Measurements from ENCODE around the gene MARCKS.

MARCKS gene

GRCh38 chr6:113824411-113824810, 32.7 kb upstream of the MARCKS start:
- H3K27ac ChIP-seq (ENCODE audit: low read depth, low read length), result no peak overlapping the region
- H3K27me3 ChIP-seq (ENCODE audit: insufficient read depth, low read length), result no peaks in the 10 kb centered on the region
- no peak overlapping the region for H4K91ac ChIP-seq (ENCODE audit: low read depth, low read length)
- H2AFZ ChIP-seq (ENCODE audit: insufficient read depth, low read length, poor library complexity), result no peak overlapping the region
- H4K8ac ChIP-seq (ENCODE audit: low read depth, low read length), result no peak overlapping the region
- no peaks in the 10 kb centered on the region for H3K9me3 ChIP-seq (ENCODE audit: insufficient read depth, low read depth, low read length)
- no peak overlapping the region for H3K14ac ChIP-seq (ENCODE audit: low read length)
- H3K23ac ChIP-seq (ENCODE audit: low read length), result no peak overlapping the region
- no peak overlapping the region for H3K4ac ChIP-seq (ENCODE audit: low read depth, low read length)
- no peak overlapping the region for H3K9ac ChIP-seq (ENCODE audit: low read length)
- H3K79me2 ChIP-seq (ENCODE audit: control insufficient read depth, insufficient read depth, low read length, poor library complexity), result no peaks in the 10 kb centered on the region
- no peak overlapping the region for H2BK120ac ChIP-seq (ENCODE audit: insufficient read depth, low read length, poor library complexity)
- no CpG with 5 or more reads among the region's 2 CpGs for WGBS (ENCODE audit: extremely low coverage, insufficient coverage, insufficient read length)
- no peak for DNase-seq
- H2BK12ac ChIP-seq (ENCODE audit: low read length), result no peak overlapping the region
- no peak overlapping the region for H3K4me3 ChIP-seq (ENCODE audit: low read depth, low read length)
- H2AK5ac ChIP-seq (ENCODE audit: low read length), result no peak overlapping the region
- no peak overlapping the region for H2BK5ac ChIP-seq (ENCODE audit: low read depth, low read length, poor library complexity)
- H3K36me3 ChIP-seq (ENCODE audit: control insufficient read depth in 1 of 2, insufficient read depth in 2 of 2, low read length in 2 of 2), result no peaks in the 10 kb centered on the region
- H3K79me1 ChIP-seq (ENCODE audit: low read length), result no peaks in the 10 kb centered on the region
- no peak overlapping the region for H3K18ac ChIP-seq (ENCODE audit: low read length)
- no peak overlapping the region for H3K4me2 ChIP-seq (ENCODE audit: low read length)
- no peaks in the 10 kb centered on the region for H3K4me1 ChIP-seq (ENCODE audit: control insufficient read depth in 1 of 2, insufficient read depth in 2 of 2, low read length in 2 of 2)
- H4K12ac ChIP-seq (ENCODE audit: low read depth, low read length), result no peak overlapping the region

GRCh38 chr6:113824866-113825265, 32.3 kb upstream of the MARCKS start:
- no peaks in the 10 kb centered on the region for H3K79me1 ChIP-seq (ENCODE audit: low read length)
- no peak for DNase-seq
- H2AK5ac ChIP-seq (ENCODE audit: low read length), result no peak overlapping the region
- no peak overlapping the region for H3K14ac ChIP-seq (ENCODE audit: low read length)
- H2BK5ac ChIP-seq (ENCODE audit: low read depth, low read length, poor library complexity), result no peak overlapping the region
- no peak overlapping the region for H2BK12ac ChIP-seq (ENCODE audit: low read length)
- no peak overlapping the region for H3K23ac ChIP-seq (ENCODE audit: low read length)
- H2BK120ac ChIP-seq (ENCODE audit: insufficient read depth, low read length, poor library complexity), result no peak overlapping the region
- no peaks in the 10 kb centered on the region for H3K27me3 ChIP-seq (ENCODE audit: insufficient read depth, low read length)
- H4K12ac ChIP-seq (ENCODE audit: low read depth, low read length), result no peak overlapping the region
- H2AFZ ChIP-seq (ENCODE audit: insufficient read depth, low read length, poor library complexity), result no peak overlapping the region
- H3K9ac ChIP-seq (ENCODE audit: low read length), result no peak overlapping the region
- H3K4ac ChIP-seq (ENCODE audit: low read depth, low read length), result no peak overlapping the region
- no peak overlapping the region for H4K8ac ChIP-seq (ENCODE audit: low read depth, low read length)
- H3K9me3 ChIP-seq (ENCODE audit: insufficient read depth, low read depth, low read length), result no peaks in the 10 kb centered on the region
- no CpG with 5 or more reads among the region's 3 CpGs for WGBS (ENCODE audit: extremely low coverage, insufficient coverage, insufficient read length)
- H3K36me3 ChIP-seq (ENCODE audit: control insufficient read depth in 1 of 2, insufficient read depth in 2 of 2, low read length in 2 of 2), result no peaks in the 10 kb centered on the region
- H3K18ac ChIP-seq (ENCODE audit: low read length), result no peak overlapping the region
- no peak overlapping the region for H4K91ac ChIP-seq (ENCODE audit: low read depth, low read length)
- no peaks in the 10 kb centered on the region for H3K4me1 ChIP-seq (ENCODE audit: control insufficient read depth in 1 of 2, insufficient read depth in 2 of 2, low read length in 2 of 2)
- no peaks in the 10 kb centered on the region for H3K79me2 ChIP-seq (ENCODE audit: control insufficient read depth, insufficient read depth, low read length, poor library complexity)
- H3K4me3 ChIP-seq (ENCODE audit: low read depth, low read length), result no peak overlapping the region
- H3K4me2 ChIP-seq (ENCODE audit: low read length), result no peak overlapping the region
- no peak overlapping the region for H3K27ac ChIP-seq (ENCODE audit: low read depth, low read length)

GRCh38 chr6:113825781-113826180, 31.4 kb upstream of the MARCKS start:
- Histone ChIP-seq H3K18ac (ENCODE audit: low read length) (no peak overlapping the region), H3K79me1 (ENCODE audit: low read length) (no peaks in the 10 kb centered on the region), H3K4me1 (ENCODE audit: control insufficient read depth in 1 of 2, insufficient read depth in 2 of 2, low read length in 2 of 2) (no peaks in the 10 kb centered on the region), H4K8ac (ENCODE audit: low read depth, low read length) (no peak overlapping the region), H2AK5ac (ENCODE audit: low read length) (no peak overlapping the region), H3K4me2 (ENCODE audit: low read length) (no peak overlapping the region), H3K27ac (ENCODE audit: low read depth, low read length) (no peak overlapping the region), H2BK12ac (ENCODE audit: low read length) (no peak overlapping the region), H3K4me3 (ENCODE audit: low read depth, low read length) (no peak overlapping the region), H4K12ac (ENCODE audit: low read depth, low read length) (no peak overlapping the region), H3K9me3 (ENCODE audit: insufficient read depth, low read depth, low read length) (no peaks in the 10 kb centered on the region), H3K23ac (ENCODE audit: low read length) (no peak overlapping the region), H3K9ac (ENCODE audit: low read length) (no peak overlapping the region), H3K14ac (ENCODE audit: low read length) (no peak overlapping the region), H3K36me3 (ENCODE audit: control insufficient read depth in 1 of 2, insufficient read depth in 2 of 2, low read length in 2 of 2) (no peaks in the 10 kb centered on the region), H2BK120ac (ENCODE audit: insufficient read depth, low read length, poor library complexity) (no peak overlapping the region), H3K4ac (ENCODE audit: low read depth, low read length) (no peak overlapping the region), H2AFZ (ENCODE audit: insufficient read depth, low read length, poor library complexity) (no peak overlapping the region), H2BK5ac (ENCODE audit: low read depth, low read length, poor library complexity) (no peak overlapping the region), H3K79me2 (ENCODE audit: control insufficient read depth, insufficient read depth, low read length, poor library complexity) (no peaks in the 10 kb centered on the region), H3K27me3 (ENCODE audit: insufficient read depth, low read length) (no peaks in the 10 kb centered on the region), H4K91ac (ENCODE audit: low read depth, low read length) (no peak overlapping the region)
- no peak for DNase-seq
- no CpG with 5 or more reads among the region's 5 CpGs for WGBS (ENCODE audit: extremely low coverage, insufficient coverage, insufficient read length)

GRCh38 chr6:113828984-113829695, 28.0 kb upstream of the MARCKS start:
- no peaks in the 10 kb centered on the region for H3K4me1 ChIP-seq (ENCODE audit: control insufficient read depth in 1 of 2, insufficient read depth in 2 of 2, low read length in 2 of 2)
- no peak overlapping the region for H3K23ac ChIP-seq (ENCODE audit: low read length)
- H3K9ac ChIP-seq (ENCODE audit: low read length), result no peak overlapping the region
- H2BK5ac ChIP-seq (ENCODE audit: low read depth, low read length, poor library complexity), result no peak overlapping the region
- H3K9me3 ChIP-seq (ENCODE audit: insufficient read depth, low read depth, low read length), result no peaks in the 10 kb centered on the region
- H3K27me3 ChIP-seq (ENCODE audit: insufficient read depth, low read length), result no peaks in the 10 kb centered on the region
- H2BK12ac ChIP-seq (ENCODE audit: low read length), result no peak overlapping the region
- no peak overlapping the region for H4K12ac ChIP-seq (ENCODE audit: low read depth, low read length)
- no peaks in the 10 kb centered on the region for H3K79me1 ChIP-seq (ENCODE audit: low read length)
- H2BK120ac ChIP-seq (ENCODE audit: insufficient read depth, low read length, poor library complexity), result no peak overlapping the region
- DNase-seq, result no peak
- no peak overlapping the region for H2AK5ac ChIP-seq (ENCODE audit: low read length)
- no peak overlapping the region for H3K14ac ChIP-seq (ENCODE audit: low read length)
- H2AFZ ChIP-seq (ENCODE audit: insufficient read depth, low read length, poor library complexity), result no peak overlapping the region
- H3K18ac ChIP-seq (ENCODE audit: low read length), result no peak overlapping the region
- H3K36me3 ChIP-seq (ENCODE audit: control insufficient read depth in 1 of 2, insufficient read depth in 2 of 2, low read length in 2 of 2), result no peaks in the 10 kb centered on the region
- no peak overlapping the region for H3K4ac ChIP-seq (ENCODE audit: low read depth, low read length)
- no peak overlapping the region for H3K27ac ChIP-seq (ENCODE audit: low read depth, low read length)
- no CpG with 5 or more reads among the region's 4 CpGs for WGBS (ENCODE audit: extremely low coverage, insufficient coverage, insufficient read length)
- no peak overlapping the region for H4K91ac ChIP-seq (ENCODE audit: low read depth, low read length)
- H3K79me2 ChIP-seq (ENCODE audit: control insufficient read depth, insufficient read depth, low read length, poor library complexity), result no peaks in the 10 kb centered on the region
- no peak overlapping the region for H4K8ac ChIP-seq (ENCODE audit: low read depth, low read length)
- no peak overlapping the region for H3K4me2 ChIP-seq (ENCODE audit: low read length)
- H3K4me3 ChIP-seq (ENCODE audit: low read depth, low read length), result no peak overlapping the region

Measured in trophoblast cell (in vitro differentiated cells and primary cell).